NCI-H2107 treated with DMSO at 0.1 percent for 48 hours (cell line): ENCODE measurements around the gene LHX2.

Experiments
- DNase-seq: peaks from one replicate; lab custom pipeline; 2025; ENCODE audit not compliant: unreplicated experiment; lab: John Stamatoyannopoulos, UW

The LHX2 gene

GRCh38 chr9:124013309-124014210 is 2.0 kb downstream of the LHX2 start:
- DNase-seq, result no peak

- DNase-seq, result no peak
These were observed 2.8 kb downstream of the LHX2 start for GRCh38 chr9:124014211-124014955.

GRCh38 chr9:124014956-124015660 is 3.5 kb downstream of the LHX2 start:
- DNase-seq, result no peak

- no peak for DNase-seq
These were observed 4.1 kb downstream of the LHX2 start for GRCh38 chr9:124015661-124016131.

DNA sequence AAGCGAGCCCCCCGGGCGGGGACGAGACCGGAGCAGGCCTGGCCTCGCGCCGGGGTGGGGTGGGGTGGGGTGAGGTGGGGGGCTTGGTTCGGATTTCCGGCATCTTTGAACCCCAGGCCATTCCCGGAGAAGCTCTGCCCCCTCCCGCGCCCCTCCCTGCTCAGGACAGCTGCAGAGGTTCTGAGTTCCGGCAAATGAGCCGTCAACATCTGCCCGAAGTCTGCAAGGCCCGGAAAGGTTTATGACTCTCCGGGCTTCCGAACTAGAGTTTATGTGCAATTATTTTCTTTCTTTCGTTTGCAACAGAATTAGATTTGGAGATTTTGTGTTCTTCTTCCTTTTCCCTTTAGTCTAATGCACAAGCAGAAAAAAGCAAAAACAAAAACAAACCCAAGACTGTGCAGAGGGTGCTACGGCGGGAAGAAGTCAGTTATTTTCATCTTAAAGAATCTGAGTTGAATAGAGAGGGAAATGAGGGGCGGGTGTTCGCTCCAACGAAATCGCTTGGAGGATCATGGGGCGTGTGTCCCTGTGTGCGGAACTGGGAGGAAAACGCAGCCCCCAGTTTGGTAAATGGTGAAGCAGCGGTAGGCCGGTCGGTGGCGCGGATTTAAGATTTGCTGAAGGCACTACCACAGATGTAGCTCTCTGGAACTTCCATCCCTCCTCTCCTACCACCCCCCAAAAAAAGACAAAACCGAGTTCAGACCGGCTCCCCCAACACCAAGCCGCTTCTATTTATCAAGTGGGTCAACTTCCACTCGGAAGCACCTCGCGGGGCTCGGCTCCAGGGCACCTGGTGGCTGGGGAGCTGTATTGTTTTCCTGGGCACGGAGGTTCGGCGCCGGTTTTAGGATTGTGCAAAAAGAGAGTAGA is 4.8 kb downstream of the LHX2 start:
- DNase-seq, result no peak

DNA sequence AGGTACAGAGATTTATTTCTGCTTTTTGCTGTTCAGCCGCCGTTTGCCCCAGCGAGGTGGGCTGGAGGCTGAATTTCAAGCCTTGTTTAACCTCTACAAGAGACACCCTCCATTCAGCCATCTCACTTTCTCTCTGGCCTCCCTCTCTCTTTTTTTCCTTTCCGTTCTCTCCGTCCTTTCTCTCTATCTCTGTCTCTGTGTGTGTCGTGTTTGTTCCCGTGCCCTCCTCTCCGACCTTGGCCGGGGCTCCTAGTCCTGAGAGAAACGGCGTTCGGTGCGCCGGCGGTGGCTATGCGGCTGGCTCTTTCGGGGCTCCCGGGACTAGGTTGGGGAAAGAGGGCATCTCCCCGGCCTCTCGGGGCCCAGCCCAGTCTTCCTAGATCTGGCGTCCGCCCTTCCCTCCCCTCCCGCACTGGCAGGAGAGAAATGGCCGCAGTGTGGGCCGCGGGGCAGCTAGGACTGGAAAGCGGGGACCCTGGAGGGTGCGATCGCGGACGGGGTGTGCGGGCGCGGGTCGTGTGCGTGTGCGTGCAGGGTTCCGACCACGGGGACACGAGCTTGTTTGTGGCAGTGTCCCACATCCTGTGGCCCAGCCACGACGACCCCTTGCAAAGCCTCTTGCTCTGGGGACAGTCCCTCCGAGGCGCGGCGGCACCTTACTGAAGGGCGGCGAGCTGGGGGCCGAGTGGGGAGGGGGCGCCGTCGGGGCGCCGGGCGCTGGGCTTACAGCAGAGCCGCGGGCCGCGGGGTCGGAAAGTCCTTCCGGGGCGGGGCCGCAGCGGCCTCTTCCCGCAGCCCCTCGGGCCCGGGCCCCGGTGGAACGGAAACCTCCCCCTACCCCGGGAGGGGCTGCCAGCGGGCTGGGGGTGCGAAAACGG is 5.7 kb downstream of the LHX2 start:
- no peak for DNase-seq

DNA sequence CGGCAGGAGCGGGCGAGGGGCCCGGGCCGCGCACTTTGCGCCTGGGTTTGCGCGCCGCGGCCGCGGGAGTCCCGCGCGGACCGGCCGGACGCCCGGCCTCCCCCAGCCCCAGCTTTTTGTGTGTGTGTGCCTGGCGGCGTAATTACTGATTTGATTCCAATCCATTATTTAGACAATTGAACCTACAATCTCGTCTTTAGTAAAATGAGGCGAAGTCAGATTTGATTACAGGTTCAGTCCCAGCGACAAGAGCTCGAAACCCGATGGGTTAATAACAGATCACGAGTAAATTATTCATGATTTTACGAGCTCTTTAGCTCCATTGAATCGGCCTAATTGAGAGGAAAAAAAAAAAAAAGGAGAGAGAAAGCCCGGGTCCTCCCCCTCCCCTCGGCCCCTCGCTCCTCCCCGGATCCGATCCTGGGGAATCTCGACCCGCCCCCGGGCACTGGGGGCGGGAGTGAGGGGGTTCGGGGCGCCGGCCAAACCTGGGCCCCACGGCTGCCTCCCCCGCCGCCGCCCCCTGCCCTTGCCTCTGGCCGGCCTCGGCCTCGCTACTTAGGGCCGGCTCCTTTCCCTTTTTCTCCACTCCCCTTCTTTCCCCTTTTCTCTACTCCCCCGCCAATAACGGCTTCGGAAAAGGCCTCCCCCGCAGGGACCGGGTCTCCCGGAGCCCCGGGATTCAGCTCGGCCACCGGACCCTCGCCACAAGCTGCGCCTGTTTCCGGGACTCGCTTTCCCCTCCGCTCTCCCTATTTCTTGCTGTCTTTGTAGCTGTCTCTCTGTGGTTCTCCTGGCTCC is 6.6 kb downstream of the LHX2 start:
- no peak for DNase-seq

DNA sequence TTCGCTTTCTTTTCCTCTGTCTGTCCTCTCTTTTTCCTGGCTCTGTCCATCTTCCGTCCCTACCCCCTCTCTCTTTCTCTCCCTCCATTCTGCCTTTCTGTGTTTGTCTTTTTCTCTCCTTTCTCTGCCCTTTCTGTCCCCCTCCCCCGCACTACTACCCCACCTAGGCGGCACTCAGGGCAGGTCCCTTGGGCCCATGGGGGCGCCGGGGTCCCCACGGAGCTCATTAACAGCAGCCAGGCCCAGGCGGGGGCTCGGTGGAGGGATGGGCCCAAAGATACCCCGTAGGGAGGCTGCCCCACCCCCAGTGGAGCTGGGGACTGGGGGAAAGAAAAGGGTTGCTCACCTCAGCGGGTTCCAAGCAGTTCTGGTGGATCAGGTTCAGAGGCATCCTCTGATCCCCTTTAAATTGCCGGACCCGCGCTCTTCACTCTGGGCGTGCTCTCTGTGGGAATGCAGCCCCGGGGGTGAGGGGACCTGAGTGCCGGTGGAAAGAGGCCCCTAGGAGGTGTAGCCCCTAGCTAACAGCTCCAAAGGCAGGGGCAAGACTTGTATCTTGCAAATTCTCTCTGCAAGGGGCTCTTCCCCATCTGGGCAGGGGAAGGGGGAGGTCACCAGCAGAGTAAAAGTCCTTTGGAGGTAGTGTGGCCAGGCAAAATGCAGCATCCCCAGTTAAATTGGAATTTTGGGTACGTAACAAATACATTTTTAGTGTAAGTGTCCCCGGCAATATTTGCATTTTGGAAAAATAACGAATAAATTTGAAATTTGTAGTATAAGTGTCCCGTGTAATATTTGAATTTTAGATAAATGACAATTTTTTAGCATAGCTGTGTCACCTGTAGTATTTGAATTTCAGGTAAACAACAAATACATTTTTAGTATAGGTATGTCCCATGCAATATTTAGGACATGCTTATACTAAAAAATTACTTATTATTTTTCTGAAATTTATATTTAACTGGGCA is 7.4 kb downstream of the LHX2 start:
- no peak for DNase-seq

DNA sequence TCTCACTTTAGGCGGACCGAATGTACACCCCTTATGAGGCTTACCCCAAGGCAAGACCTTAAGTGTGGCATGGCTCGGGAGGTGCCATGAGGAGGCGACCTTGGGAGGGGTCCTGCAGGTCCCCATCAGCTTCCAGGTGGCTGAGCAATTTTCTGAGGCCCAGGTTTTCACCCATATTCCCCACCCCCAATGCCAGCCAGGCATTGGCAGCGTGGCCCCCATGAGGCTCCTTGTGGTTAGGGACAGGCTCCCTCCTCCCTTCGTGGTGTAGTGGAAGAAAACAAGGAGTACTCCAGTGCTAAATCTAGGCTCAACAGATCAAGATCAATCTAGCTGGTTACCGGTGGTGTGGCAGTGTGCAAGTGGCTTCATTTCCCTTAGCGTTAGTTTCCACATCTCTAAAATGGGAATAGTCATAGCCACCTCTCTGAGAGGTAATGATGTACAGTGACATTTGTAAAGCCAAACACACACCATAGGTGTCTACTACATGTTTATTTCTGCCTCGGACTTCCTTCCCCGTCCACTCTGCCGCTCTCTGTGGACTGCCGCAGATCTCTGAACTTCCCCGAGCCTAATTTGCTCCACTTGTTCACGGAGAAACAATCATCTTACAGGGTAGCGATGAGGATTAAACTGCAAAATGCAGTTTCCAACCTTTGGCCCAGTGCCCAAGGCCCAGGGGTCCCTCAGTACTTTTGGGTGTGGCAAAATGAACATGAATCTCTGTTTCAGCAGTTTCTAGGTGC is 8.4 kb downstream of the LHX2 start:
- DNase-seq, result no peak

DNA sequence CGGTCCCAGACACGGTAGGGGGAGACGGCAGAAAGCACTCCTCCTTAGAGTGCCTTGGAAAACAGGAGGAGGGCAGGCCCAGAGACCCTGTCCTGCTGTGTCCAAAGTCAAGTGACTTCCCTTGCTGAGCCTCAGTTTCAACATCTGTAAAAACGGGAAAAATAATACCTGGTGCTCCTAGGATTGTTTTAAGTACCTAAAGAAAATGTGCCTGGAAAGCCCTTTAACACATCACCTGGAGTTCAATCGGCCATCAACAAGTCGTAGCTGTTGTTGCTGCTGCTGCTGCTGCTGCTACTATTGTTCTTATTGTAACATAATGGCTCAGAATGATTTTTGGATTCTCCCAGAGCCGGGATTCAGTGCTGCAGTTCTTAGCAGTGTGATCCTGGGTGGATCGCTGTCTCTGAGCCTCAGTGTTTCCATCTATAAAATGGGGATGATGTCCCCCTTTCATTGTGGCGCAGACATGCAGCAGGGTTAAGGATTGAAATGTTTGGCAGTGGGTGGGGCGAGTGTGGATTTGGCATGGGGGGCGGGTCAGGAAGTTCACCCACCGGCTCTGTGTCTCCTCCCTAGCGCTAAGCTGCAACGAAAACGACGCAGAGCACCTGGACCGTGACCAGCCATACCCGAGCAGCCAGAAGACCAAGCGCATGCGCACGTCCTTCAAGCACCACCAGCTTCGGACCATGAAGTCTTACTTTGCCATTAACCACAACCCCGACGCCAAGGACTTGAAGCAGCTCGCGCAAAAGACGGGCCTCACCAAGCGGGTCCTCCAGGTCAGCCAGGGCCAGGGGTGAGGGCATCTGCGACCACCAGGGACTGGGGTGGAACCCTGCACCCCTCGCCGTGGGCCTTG is 9.2 kb downstream of the LHX2 start:
- DNase-seq, result no peak

DNA sequence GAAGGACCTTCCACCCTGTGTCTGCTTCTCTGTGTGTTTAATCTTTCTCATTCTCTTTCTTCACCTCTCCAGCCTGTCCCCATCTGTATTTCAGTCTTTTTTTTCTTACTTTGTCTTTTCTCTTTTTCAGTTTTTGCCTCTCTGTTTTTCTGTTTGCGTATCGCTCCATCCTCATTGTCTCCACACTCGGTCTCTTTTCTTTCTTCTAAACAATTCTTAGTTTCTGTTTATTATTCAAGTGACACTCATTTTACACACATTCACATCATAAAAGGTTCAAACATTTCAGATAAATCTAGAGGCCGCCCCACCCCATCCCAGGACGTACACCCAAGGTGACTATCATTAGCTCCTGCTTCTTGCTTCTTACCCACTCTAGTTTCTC is 9.8 kb downstream of the LHX2 start:
- no peak for DNase-seq

- no peak for DNase-seq
These were observed 10.9 kb downstream of the LHX2 start for GRCh38 chr9:124022201-124023121.

DNA sequence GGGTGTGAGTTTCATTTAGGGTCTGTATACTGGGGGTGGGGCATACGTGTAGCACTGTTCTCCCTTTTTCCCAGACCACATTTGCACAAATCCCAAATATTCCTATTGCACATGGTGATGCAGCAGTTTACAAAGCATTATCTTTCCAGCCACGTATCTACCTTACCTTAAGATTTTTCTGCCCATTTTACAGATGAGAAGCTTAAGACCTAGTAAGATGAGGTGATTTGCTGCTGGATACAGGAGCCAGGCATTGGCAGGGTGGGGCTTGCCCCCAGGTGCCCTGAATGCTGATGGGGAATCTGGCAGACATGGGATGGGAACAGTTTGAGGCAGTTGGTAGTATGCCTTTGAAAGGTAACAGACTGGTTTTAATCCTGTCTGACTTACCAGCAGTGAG is 12.5 kb downstream of the LHX2 start:
- DNase-seq, result no peak

GRCh38 chr9:124029617-124030016 is 18.0 kb downstream of the LHX2 start:
- DNase-seq, result no peak

DNA sequence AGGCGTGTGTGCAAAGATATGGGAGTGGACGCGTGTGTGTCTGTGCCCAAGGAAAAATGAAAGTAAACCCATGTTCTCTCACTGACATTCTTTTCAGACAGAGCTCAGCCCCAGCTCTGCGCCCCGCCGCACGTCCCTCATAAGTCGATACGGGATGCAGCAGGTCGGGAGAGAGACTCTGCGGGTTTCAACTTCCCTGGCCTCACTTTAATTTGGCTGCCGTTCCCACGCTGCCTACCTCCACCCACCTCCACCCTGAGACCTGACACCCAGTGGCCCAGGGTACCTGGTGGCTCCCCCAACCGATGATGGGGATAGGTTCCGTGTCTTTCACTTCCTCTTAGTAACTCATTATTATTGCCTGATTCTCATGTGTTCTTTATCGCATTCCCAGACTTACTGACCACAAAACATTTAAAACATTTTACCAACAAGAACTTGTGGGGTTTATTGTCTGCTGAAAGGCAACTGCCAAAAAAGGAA is 19.4 kb downstream of the LHX2 start:
- DNase-seq, result no peak
